Peyer's patch (tissue), 4 donors: ENCODE results near the gene ACLY. TPM values are rescaled to one million over a fixed set of nuclear protein-coding genes. Genes with fewer than 3 reads are reported as not detected.

Experiments used
- DNase-seq, 3 donors: peaks; one replicate each; pipeline ENCODE4 v3.0.0-alpha.2; 2017 to 2019
- H3K27ac ChIP-seq, 4 donors: fragments of 200-600 bp; sonication (generic); one replicate each; pipeline ENCODE4 v1.5.1; 2016 to 2019
- H3K27me3 ChIP-seq, 2 donors: fragments of 200-600 bp; sonication (generic); one replicate each; pipeline ENCODE4 v1.5.1; 2019
- H3K36me3 ChIP-seq, 3 donors: fragments of 200-600 bp; sonication (generic); one replicate each; pipeline ENCODE4 v1.5.1; 2016 to 2019
- H3K4me1 ChIP-seq, 4 donors: fragments of 200-600 bp; sonication (generic); one replicate each; pipeline ENCODE4 v1.5.1; 2016 to 2019
- H3K4me3 ChIP-seq, 4 donors: fragments of 200-600 bp; sonication (generic); 1 replicate in 3 of 4; 2 replicates in 1 of 4; pipeline ENCODE4 v1.5.1; 2016 to 2019; ENCODE audit warnings: mild to moderate bottlenecking in 1 of 4
- H3K9me3 ChIP-seq, 4 donors: fragments of 200-600 bp; sonication (generic); one replicate each; pipeline ENCODE4 v1.5.1; 2016 to 2019; ENCODE audit warnings: mild to moderate bottlenecking in 1 of 4
- POLR2A ChIP-seq, 2 donors: fragments of 450-650 bp; IDR thresholded peaks; one replicate each; pipeline ENCODE4 v1.5.1; 2017; ENCODE audit warnings: antibody characterized with exemption in 2 of 2, mild to moderate bottlenecking in 2 of 2, moderate library complexity in 2 of 2
- small RNA-seq, 2 donors: library from RNA; depleted of rRNA; stranded (forward); fragments of <200 nt; gene quantifications; one replicate each; pipeline ENCODE3, GENCODE V24; 2016
- total RNA-seq, 4 donors: library from RNA; depleted of rRNA; stranded (reverse); fragments of >200 nt; gene quantifications; one replicate each; pipeline ENCODE4 v1.1.0, GENCODE V29; 2016
- TF ChIP-seq, protein P1 (sequence below), 6 experiments: fragments of 450-650 bp in 4 of 6; fragments of 200-600 bp in 2 of 6; sonication (generic) in 1 of 6; IDR thresholded peaks; one replicate each; pipeline ENCODE4 v1.5.1; 2017 to 2019; ENCODE audit warnings: antibody characterized with exemption in 6 of 6, mild to moderate bottlenecking in 3 of 6, moderate library complexity in 1 of 6

Gene ACLY
- total RNA-seq, 4 donors from 2014 or later: 54.5 to 108 (median 74.0) TPM

DNA sequence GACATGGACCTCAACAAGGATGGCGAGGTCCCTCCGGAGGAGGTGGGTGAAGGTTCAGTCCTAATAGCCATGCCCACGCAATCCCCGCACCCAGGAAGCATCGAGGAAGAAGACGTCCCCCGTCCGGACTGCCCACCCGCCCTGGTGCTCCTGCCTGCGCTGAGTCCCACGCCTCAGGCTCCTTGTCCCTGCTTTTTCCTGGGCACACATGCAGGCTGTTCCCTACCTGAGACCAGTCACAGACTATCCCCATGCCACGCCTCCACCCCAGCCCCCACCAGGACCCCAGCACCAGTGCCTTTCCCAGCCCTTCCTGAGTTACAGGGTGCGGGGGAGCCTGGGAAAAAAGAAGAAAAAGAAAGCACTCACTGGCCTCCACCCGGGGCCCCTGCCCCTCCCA is 97.0 kb downstream of the ACLY start:
- TF ChIP-seq, protein P1, sequence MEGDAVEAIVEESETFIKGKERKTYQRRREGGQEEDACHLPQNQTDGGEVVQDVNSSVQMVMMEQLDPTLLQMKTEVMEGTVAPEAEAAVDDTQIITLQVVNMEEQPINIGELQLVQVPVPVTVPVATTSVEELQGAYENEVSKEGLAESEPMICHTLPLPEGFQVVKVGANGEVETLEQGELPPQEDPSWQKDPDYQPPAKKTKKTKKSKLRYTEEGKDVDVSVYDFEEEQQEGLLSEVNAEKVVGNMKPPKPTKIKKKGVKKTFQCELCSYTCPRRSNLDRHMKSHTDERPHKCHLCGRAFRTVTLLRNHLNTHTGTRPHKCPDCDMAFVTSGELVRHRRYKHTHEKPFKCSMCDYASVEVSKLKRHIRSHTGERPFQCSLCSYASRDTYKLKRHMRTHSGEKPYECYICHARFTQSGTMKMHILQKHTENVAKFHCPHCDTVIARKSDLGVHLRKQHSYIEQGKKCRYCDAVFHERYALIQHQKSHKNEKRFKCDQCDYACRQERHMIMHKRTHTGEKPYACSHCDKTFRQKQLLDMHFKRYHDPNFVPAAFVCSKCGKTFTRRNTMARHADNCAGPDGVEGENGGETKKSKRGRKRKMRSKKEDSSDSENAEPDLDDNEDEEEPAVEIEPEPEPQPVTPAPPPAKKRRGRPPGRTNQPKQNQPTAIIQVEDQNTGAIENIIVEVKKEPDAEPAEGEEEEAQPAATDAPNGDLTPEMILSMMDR (IDR thresholded peaks at IDR 0.05): no peak
- no peak for TF ChIP-seq POLR2A (IDR thresholded peaks at IDR 0.05)
- H3K4me3 ChIP-seq: no peak overlapping the region
- H3K36me3 ChIP-seq: no peaks in the 10 kb centered on the region
- no peak for DNase-seq
- H3K4me1 ChIP-seq: no peaks in the 10 kb centered on the region
- H3K9me3 ChIP-seq: no peaks in the 10 kb centered on the region
- H3K27ac ChIP-seq: no peak overlapping the region
- H3K27me3 ChIP-seq: no peaks in the 10 kb centered on the region

DNA sequence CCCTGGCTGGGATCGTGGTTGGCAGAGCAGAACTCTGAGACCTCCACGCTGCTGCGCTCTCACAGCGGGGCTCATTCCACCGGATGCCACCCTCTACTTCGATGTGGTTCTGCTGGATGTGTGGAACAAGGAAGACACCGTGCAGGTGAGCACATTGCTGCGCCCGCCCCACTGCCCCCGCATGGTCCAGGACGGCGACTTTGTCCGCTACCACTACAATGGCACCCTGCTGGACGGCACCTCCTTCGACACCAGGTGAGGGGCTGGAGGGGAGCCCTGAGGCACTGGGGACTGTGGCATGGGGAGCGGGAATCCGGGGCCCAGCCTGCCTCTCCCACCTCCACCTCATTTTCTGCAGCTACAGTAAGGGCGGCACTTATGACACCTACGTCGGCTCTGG is 100.7 kb downstream of the ACLY start:
- Histone ChIP-seq H3K4me1 (peaks cover 0 to 12% (median 0%) of the 10 kb centered on the region in 4 donors), H3K27me3 (no peaks in the 10 kb centered on the region), H3K36me3 (no peaks in the 10 kb centered on the region), H3K9me3 (no peaks in the 10 kb centered on the region), H3K4me3 (no peak overlapping the region), H3K27ac (no peak overlapping the region)
- TF ChIP-seq POLR2A (IDR thresholded peaks at IDR 0.05): no peak
- TF ChIP-seq, protein P1 (IDR thresholded peaks at IDR 0.05): no peak
- DNase-seq: no peak

Small RNA genes within 50 kb of the gene (small RNA-seq; reads per million reads assigned to genes)
- gene AC125257.2: 0 reads per million in 2 donors

Other genes starting within 250 kb of the ACLY start
- 100 to 1,000 TPM; 123 to 226 (median 188) TPM for gene EIF1, start 230.1 kb downstream of the ACLY start, total RNA-seq
- not detected for gene GAST, start 206.6 kb downstream of the ACLY start, total RNA-seq
- 1 to 10 TPM in 1 of 4 donors, under 1 TPM in 1, not detected in 2; 0.94 to 5.0 TPM for gene HAP1, start 184.3 kb downstream of the ACLY start, total RNA-seq
- 100 to 1,000 TPM; 229 to 585 (median 505) TPM for gene JUP, start 132.2 kb downstream of the ACLY start, total RNA-seq
- gene P3H4, start 107.0 kb downstream of the ACLY start, total RNA-seq: 10 to 100 TPM in 3 of 4 donors, 1 to 10 TPM in 1; 9.5 to 23.1 (median 18.0) TPM
- 100 to 1,000 TPM in 1 of 4 donors, 10 to 100 TPM in 2, 1 to 10 TPM in 1; 7.2 to 130 (median 11.2) TPM for gene FKBP10, start 105.9 kb downstream of the ACLY start, total RNA-seq
- 10 to 100 TPM in 3 of 4 donors, 1 to 10 TPM in 1; 5.8 to 40.4 (median 20.1) TPM for gene NT5C3B, start 82.7 kb downstream of the ACLY start, total RNA-seq
- gene KLHL10, start 81.1 kb downstream of the ACLY start, total RNA-seq: not detected
- 10 to 100 TPM in 1 of 4 donors, 1 to 10 TPM in 3; 7.4 to 10.5 (median 7.7) TPM for gene KLHL11, start 53.5 kb downstream of the ACLY start, total RNA-seq
- 1 to 10 TPM in 1 of 4 donors, not detected in 3; 2.1 TPM for gene ODAD4, start 11.7 kb upstream of the ACLY start, total RNA-seq
- gene CNP, start 47.8 kb upstream of the ACLY start, total RNA-seq: 10 to 100 TPM; 24.7 to 76.7 (median 43.4) TPM
- gene DNAJC7, start 98.5 kb upstream of the ACLY start, total RNA-seq: 10 to 100 TPM; 51.0 to 80.9 (median 70.7) TPM
- gene NKIRAS2, start 101.1 kb upstream of the ACLY start, total RNA-seq: 10 to 100 TPM; 22.1 to 38.1 (median 31.1) TPM
- gene C17orf113, start 131.7 kb upstream of the ACLY start, total RNA-seq: 1 to 10 TPM in 3 of 4 donors, not detected in 1; 1.6 to 8.6 (median 3.2) TPM
- 1 to 10 TPM in 1 of 4 donors, under 1 TPM in 1, not detected in 2; 0.53 to 1.3 TPM for gene ZNF385C, start 179.5 kb upstream of the ACLY start, total RNA-seq
- 10 to 100 TPM; 12.8 to 24.8 (median 18.4) TPM for gene DHX58, start 193.8 kb upstream of the ACLY start, total RNA-seq
- 100 to 1,000 TPM in 1 of 4 donors, 10 to 100 TPM in 2, 1 to 10 TPM in 1; 9.8 to 172 (median 38.4) TPM for gene KAT2A, start 202.4 kb upstream of the ACLY start, total RNA-seq
- not detected for gene HSPB9, start 203.9 kb upstream of the ACLY start, total RNA-seq
- gene RAB5C, start 236.0 kb upstream of the ACLY start, total RNA-seq: 100 to 1,000 TPM in 2 of 4 donors, 10 to 100 TPM in 2; 80.9 to 153 (median 116) TPM